AG04450 (cell line): ENCODE data around the gene CMSS1. TPM values are rescaled to one million over a fixed set of nuclear protein-coding genes. Genes with fewer than 3 reads are reported as not detected.

ENCODE experiments used
- CTCF ChIA-PET: fragments of 300-600, 350-600 bp; formaldehyde crosslinking; extraction: SDS; loops from one replicate; lab custom pipeline; 2022; ENCODE audit warnings: antibody characterized with exemption, inconsistent platforms; lab: Charles Lee
- POLR2A ChIA-PET: fragments of 350-600 bp; formaldehyde crosslinking; extraction: SDS; loops from one replicate; lab custom pipeline; 2021; ENCODE audit warnings: antibody characterized with exemption, inconsistent platforms; lab: Yijun Ruan, JAX
- DNase-seq: peaks from one replicate; pipeline ENCODE4 v3.0.0-alpha.2; 2011; ENCODE audit warnings: low read depth, low spot score
- H3K27ac ChIP-seq: one replicate; pipeline ENCODE4 v1.5.1; 2012; ENCODE audit warnings: low read depth, low read length, control low read depth
- H3K27me3 ChIP-seq: one replicate; pipeline ENCODE4 v1.6.0; 2012; ENCODE audit warnings: low read length; ENCODE audit not compliant: control insufficient read depth, insufficient read depth
- H3K4me3 ChIP-seq: 2 replicates; pipeline ENCODE4 v1.5.1; 2011; ENCODE audit warnings: mild to moderate bottlenecking, low read depth, low read length, control low read depth
- H3K9me3 ChIP-seq: 2 replicates; pipeline ENCODE4 v1.5.1; 2012; ENCODE audit warnings: low read length; ENCODE audit not compliant: control insufficient read depth, insufficient read depth
- polyA plus RNA-seq: library from polyadenylated mRNA; depleted of rRNA; stranded (reverse); fragments of >200 nt; gene quantifications from 2 replicates; pipeline ENCODE4 v1.2.3, GENCODE V29; 2011
- TF ChIP-seq, protein P1 (sequence below): IDR thresholded peaks from 2 replicates; pipeline ENCODE4 v1.5.1; 2011; ENCODE audit warnings: low read depth, low read length, control low read depth, inconsistent platforms

Gene CMSS1
- polyA plus RNA-seq, 1 experiment = 15.7 TPM

DNA sequence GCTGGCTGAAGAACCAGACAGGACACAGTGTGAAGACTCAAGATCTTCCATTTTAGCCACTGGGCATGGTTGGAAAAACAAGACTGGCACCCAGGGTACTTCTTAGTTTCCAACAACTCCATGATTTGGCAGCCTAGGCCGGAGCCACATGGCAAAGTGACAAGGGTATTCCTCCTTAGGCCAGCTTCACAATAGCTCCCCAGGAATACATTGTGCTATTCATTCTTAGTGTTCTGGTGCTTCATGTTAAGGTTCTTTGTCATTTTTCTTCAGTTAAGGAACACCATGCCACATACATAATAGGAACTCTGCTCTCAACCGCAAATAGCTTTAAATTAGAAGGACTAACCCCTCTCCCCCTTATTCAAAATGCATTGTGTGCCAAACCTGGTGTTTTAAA, 304.7 kb downstream of the CMSS1 start:
- H3K27ac ChIP-seq = no peak overlapping the region
- DNase-seq = no peak
- TF ChIP-seq, protein P1, sequence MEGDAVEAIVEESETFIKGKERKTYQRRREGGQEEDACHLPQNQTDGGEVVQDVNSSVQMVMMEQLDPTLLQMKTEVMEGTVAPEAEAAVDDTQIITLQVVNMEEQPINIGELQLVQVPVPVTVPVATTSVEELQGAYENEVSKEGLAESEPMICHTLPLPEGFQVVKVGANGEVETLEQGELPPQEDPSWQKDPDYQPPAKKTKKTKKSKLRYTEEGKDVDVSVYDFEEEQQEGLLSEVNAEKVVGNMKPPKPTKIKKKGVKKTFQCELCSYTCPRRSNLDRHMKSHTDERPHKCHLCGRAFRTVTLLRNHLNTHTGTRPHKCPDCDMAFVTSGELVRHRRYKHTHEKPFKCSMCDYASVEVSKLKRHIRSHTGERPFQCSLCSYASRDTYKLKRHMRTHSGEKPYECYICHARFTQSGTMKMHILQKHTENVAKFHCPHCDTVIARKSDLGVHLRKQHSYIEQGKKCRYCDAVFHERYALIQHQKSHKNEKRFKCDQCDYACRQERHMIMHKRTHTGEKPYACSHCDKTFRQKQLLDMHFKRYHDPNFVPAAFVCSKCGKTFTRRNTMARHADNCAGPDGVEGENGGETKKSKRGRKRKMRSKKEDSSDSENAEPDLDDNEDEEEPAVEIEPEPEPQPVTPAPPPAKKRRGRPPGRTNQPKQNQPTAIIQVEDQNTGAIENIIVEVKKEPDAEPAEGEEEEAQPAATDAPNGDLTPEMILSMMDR = no peak
- H3K4me3 ChIP-seq = no peak overlapping the region
- ChIA-PET POLR2A (no interaction called here), CTCF (no interaction called here)
- no peaks in the 10 kb centered on the region for H3K27me3 ChIP-seq
- no peaks in the 10 kb centered on the region for H3K9me3 ChIP-seq

- H3K27ac ChIP-seq = no peak overlapping the region
- no peaks in the 10 kb centered on the region for H3K27me3 ChIP-seq
- TF ChIP-seq, protein P1 = no peak
- ChIA-PET POLR2A (no interaction called here), CTCF (no interaction called here)
- DNase-seq = no peak
- no peaks in the 10 kb centered on the region for H3K9me3 ChIP-seq
- H3K4me3 ChIP-seq = no peak overlapping the region
Measured at GRCh38 chr3:100123112-100123511, 305.4 kb downstream of the CMSS1 start.

DNA sequence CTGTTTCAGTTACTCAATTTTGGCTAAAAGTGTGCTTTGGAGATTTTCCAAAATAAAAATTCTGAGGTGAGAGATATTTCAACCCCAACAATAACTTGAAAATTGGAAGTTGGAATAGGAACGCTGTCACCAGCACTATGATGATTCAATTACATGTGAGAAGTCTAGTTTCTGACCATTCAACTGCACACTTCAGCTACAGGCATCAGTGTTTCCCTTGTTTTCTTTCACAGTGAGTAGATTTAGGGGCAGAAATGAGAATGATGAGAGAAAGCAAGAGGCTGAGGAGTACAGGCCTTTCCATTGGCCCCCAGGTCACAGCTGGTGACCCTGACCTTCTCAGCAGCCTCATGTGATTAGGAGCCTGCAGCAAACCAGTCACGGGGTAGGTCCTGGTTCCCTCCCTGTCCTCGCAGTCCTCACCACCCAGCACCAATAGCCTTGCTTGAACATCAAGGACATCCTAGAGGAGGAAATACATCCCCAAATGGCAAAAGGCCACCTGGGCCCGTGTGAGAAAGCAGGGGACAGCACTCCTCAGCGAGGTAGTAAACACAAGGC, 306.6 kb downstream of the CMSS1 start:
- Histone ChIP-seq H3K27ac (no peak overlapping the region), H3K4me3 (no peak overlapping the region), H3K9me3 (no peaks in the 10 kb centered on the region), H3K27me3 (no peaks in the 10 kb centered on the region)
- CTCF ChIA-PET = no interaction called here
- POLR2A ChIA-PET = no interaction called here
- TF ChIP-seq, protein P1 = no peak
- DNase-seq = no peak

DNA sequence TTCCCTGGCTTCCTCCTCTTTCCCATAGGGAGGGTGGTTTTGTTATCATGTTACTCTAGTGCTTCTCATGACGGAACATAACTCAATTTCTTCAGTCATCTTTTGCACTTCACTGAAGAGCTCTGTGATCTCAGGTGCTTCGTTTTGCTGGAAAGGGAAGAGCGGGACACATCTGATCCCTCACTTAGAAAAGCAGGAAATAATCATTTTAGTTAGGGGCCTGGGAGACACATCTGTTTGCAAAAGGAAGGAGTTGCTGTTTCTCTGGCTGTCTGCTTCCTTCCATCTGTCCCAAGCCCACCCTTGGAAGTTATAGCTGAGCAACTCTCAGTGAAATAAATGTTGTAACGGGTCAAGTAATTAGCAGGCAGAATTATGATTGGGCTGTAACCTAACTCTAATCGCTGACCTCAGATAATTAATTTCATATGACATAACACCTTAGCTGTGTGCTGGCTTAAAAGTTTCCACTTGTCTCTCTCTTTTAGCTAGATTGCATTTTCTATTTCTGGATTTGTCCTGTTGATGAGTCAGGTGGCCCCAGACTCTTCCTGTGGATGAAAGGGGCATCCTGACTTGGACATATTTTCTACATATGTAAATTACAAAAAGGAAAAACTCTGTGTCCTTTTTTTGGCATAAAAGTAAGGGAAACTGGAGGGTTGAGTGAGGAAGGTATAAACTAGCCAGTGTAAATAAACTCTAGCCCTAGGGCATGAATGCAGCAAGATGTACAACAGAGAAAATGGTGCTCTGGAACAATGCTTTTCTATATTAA, 307.7 kb downstream of the CMSS1 start:
- H3K27me3 ChIP-seq = no peaks in the 10 kb centered on the region
- TF ChIP-seq, protein P1 = no peak
- ChIA-PET CTCF (interaction anchor here (1.4 to 1.5 kb wide), 2 partner anchors 282 to 294 kb away, joined by 4 to 7 read pairs; no protein-coding TSS in a partner anchor), POLR2A (no interaction called here)
- DNase-seq = no peak
- no peak overlapping the region for H3K4me3 ChIP-seq
- H3K9me3 ChIP-seq = no peaks in the 10 kb centered on the region
- no peak overlapping the region for H3K27ac ChIP-seq

DNA sequence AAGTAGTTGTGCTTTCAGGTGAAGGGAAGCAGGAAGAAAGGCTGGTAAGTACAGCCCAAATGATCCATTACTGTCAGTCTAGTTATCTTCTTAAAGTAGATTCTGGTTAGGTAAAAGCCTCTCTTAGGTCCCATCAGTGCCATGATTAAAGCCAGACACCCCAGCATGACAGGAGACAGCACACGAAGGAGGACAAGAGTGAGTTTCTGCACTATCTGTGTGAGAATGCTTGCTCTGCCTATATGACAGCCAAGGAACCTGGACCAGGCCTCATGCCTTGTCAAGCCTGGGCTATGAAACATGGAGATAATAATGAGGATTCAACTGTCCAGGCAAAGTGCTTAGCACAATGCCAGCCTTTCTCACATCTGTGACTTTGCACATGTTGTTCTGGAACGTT, 310.1 kb downstream of the CMSS1 start:
- DNase-seq = no peak
- TF ChIP-seq, protein P1 = no peak
- H3K27ac ChIP-seq = no peak overlapping the region
- POLR2A ChIA-PET = no interaction called here
- no peak overlapping the region for H3K4me3 ChIP-seq
- CTCF ChIA-PET = no interaction called here
- no peaks in the 10 kb centered on the region for H3K9me3 ChIP-seq
- no peaks in the 10 kb centered on the region for H3K27me3 ChIP-seq
